H1 (cell line): ENCODE data around the gene PHLPP1.

Experiments
- CEBPB ChIP-seq: IDR thresholded peaks from 2 replicates; pipeline ENCODE4 v1.6.1; 2012; ENCODE audit warnings: low read depth, low read length
- CTCF ChIP-seq, 3 experiments: IDR thresholded peaks; 1 replicate in 2 of 3; 2 replicates in 1 of 3; pipeline versions ENCODE4 v1.5.1 to v1.6.1; 2011; ENCODE audit warnings: low read length in 3 of 3, mild to moderate bottlenecking in 3 of 3, inconsistent platforms in 2 of 3, low read depth in 1 of 3, moderate library complexity in 1 of 3; ENCODE audit not compliant: insufficient read depth in 1 of 3; ENCODE audit errors: control extremely low read depth in 1 of 3
- EGR1 ChIP-seq: IDR thresholded peaks from 2 replicates; pipeline ENCODE4 v1.6.1; 2011; ENCODE audit warnings: low read depth, low read length, borderline replicate concordance
- FOSL1 ChIP-seq: IDR thresholded peaks from 2 replicates; pipeline ENCODE4 v1.6.1; 2011; ENCODE audit warnings: mild to moderate bottlenecking, low read depth, low read length, moderate library complexity; ENCODE audit not compliant: insufficient read depth
- HDAC2 ChIP-seq, 2 experiments: fragments of 300-600 bp in 1 of 2; sonication (generic) in 1 of 2; IDR thresholded peaks; 2 replicates each; pipeline ENCODE4 v1.6.1; 2011 to 2012; ENCODE audit warnings: low read depth in 2 of 2, low read length in 2 of 2, mild to moderate bottlenecking in 2 of 2, moderate library complexity in 2 of 2, borderline replicate concordance in 1 of 2, inconsistent platforms in 1 of 2
- HDAC6 ChIP-seq: IDR thresholded peaks from one replicate; pipeline ENCODE4 v1.7.1; 2012; ENCODE audit warnings: low read depth, mild to moderate bottlenecking, inconsistent platforms, low read length, moderate library complexity
- JUN ChIP-seq: IDR thresholded peaks from 2 replicates; pipeline ENCODE4 v1.6.1; 2011; ENCODE audit warnings: low read depth, mild to moderate bottlenecking, improper control_type of control experiment, low read length
- POLR2A ChIP-seq, 2 experiments: IDR thresholded peaks; 1 replicate in 1 of 2; 2 replicates in 1 of 2; pipeline ENCODE4 v1.6.1; 2011; ENCODE audit warnings: low read depth in 2 of 2, low read length in 2 of 2, mild to moderate bottlenecking in 2 of 2; ENCODE audit errors: control extremely low read depth in 1 of 2
- POLR2AphosphoS5 ChIP-seq: IDR thresholded peaks from 2 replicates; pipeline ENCODE4 v1.6.1; 2011; ENCODE audit warnings: low read depth, low read length
- SP1 ChIP-seq: IDR thresholded peaks from 2 replicates; pipeline ENCODE4 v1.6.1; 2011; ENCODE audit warnings: low read depth, low read length
- SP2 ChIP-seq: IDR thresholded peaks from 2 replicates; pipeline ENCODE4 v1.6.1; 2012; ENCODE audit warnings: mild to moderate bottlenecking, low read length, inconsistent platforms
- ZNF274 ChIP-seq: IDR thresholded peaks from 2 replicates; pipeline ENCODE4 v1.7.0; 2012; ENCODE audit warnings: low read length, borderline replicate concordance; ENCODE audit errors: extremely low read depth

- TF ChIP-seq CEBPB (no peak), FOSL1 (no peak), JUN (no peak), SP1 (no peak), HDAC6 (no peak), CTCF (IDR thresholded peaks at IDR 0.05; ENCODE audit: control extremely low read depth in 1 of 3, insufficient read depth in 1 of 3, low read depth in 1 of 3, low read length in 3 of 3) (no peak), SP2 (no peak), POLR2AphosphoS5 (no peak), ZNF274 (no peak), HDAC2 (IDR thresholded peaks at IDR 0.05; ENCODE audit: borderline replicate concordance in 1 of 2, low read depth in 2 of 2, low read length in 2 of 2) (no peak), EGR1 (no peak), POLR2A (IDR thresholded peaks at IDR 0.05; ENCODE audit: control extremely low read depth in 1 of 2, low read depth in 2 of 2, low read length in 2 of 2) (no peak)
Observed at GRCh38 chr18:62954366-62954765, 239.0 kb downstream of the PHLPP1 start.
